CD8-positive, alpha-beta memory T cell (primary cell): ENCODE results near the gene ZFAND3. TPM values are rescaled to one million over a fixed set of nuclear protein-coding genes. Genes with fewer than 3 reads are reported as not detected.

Source experiments
- CTCF ChIA-PET: fragments of 350-600 bp; sonication (Branson Sonifier 250); formaldehyde crosslinking; loops from one replicate; lab custom pipeline; 2021; ENCODE audit warnings: antibody characterized with exemption; lab: Charles Lee
- POLR2A ChIA-PET: fragments of 350-600 bp; sonication (Branson Sonifier 250); formaldehyde crosslinking; loops from one replicate; lab custom pipeline; 2021; ENCODE audit warnings: antibody characterized with exemption; lab: Charles Lee
- DNase-seq, 5 donors: peaks; one replicate each; pipeline versions ENCODE4 v3.0.0 to v3.0.0-alpha.2; 2020 to 2022; ENCODE audit warnings: mixed read lengths in 1 of 5
- H3K27ac ChIP-seq: one replicate; pipeline ENCODE4 v1.7.0; 2013; ENCODE audit warnings: low read depth, mild to moderate bottlenecking, low read length, moderate library complexity
- H3K27me3 ChIP-seq: 2 replicates; pipeline ENCODE4 v1.7.0; 2013; ENCODE audit warnings: low read length, mild to moderate bottlenecking; ENCODE audit not compliant: insufficient read depth, poor library complexity, severe bottlenecking
- H3K36me3 ChIP-seq: 2 replicates; pipeline ENCODE4 v1.7.0; 2013; ENCODE audit warnings: mild to moderate bottlenecking, low read length, moderate library complexity; ENCODE audit not compliant: insufficient read depth
- H3K4me1 ChIP-seq: 2 replicates; pipeline ENCODE4 v1.7.0; 2013; ENCODE audit warnings: mild to moderate bottlenecking, low read length, moderate library complexity; ENCODE audit not compliant: insufficient read depth
- H3K4me3 ChIP-seq: 2 replicates; pipeline ENCODE4 v1.7.0; 2013; ENCODE audit warnings: mild to moderate bottlenecking, low read length
- H3K9me3 ChIP-seq: 2 replicates; pipeline ENCODE4 v1.7.0; 2013; ENCODE audit warnings: mild to moderate bottlenecking, low read length
- H3K27ac Mint-ChIP-seq, 8 donors: one replicate each; pipeline ENCODE4 v1.8.0; 2020 to 2021; ENCODE audit warnings: mixed read lengths in 8 of 8, mild to moderate bottlenecking in 6 of 8, inconsistent platforms in 3 of 8, moderate library complexity in 3 of 8
- H3K27me3 Mint-ChIP-seq, 2 donors: one replicate each; pipeline ENCODE4 v1.8.0; 2020 to 2021; ENCODE audit warnings: mixed read lengths in 2 of 2, mild to moderate bottlenecking in 1 of 2, moderate library complexity in 1 of 2
- H3K36me3 Mint-ChIP-seq, 3 donors: one replicate each; pipeline ENCODE4 v1.8.0; 2020 to 2021; ENCODE audit warnings: mixed read lengths in 3 of 3, inconsistent platforms in 1 of 3, mild to moderate bottlenecking in 1 of 3
- H3K4me1 Mint-ChIP-seq, 3 donors: one replicate each; pipeline ENCODE4 v1.8.0; 2020 to 2021; ENCODE audit warnings: mixed read lengths in 3 of 3, inconsistent platforms in 1 of 3, mild to moderate bottlenecking in 1 of 3
- H3K4me3 Mint-ChIP-seq, 7 donors: one replicate each; pipeline ENCODE4 v1.8.0; 2020 to 2021; ENCODE audit warnings: mixed read lengths in 7 of 7, mild to moderate bottlenecking in 6 of 7, moderate library complexity in 4 of 7, inconsistent platforms in 2 of 7
- H3K9me3 Mint-ChIP-seq, 5 donors: one replicate each; pipeline ENCODE4 v1.8.0; 2020 to 2022; ENCODE audit warnings: mixed read lengths in 5 of 5, mild to moderate bottlenecking in 3 of 5, moderate library complexity in 2 of 5, inconsistent platforms in 1 of 5
- polyA plus RNA-seq: library from polyadenylated mRNA; unstranded; fragments of 300-500 nt; fragmentation: Illumina TruSeq; gene quantifications from one replicate; pipeline ENCODE4 v1.2.3, GENCODE V29; 2021
- total RNA-seq, 2 experiments: library from RNA; stranded (reverse); gene quantifications; one replicate each; pipeline ENCODE4 v1.2.3, GENCODE V29; 2021

The ZFAND3 gene
- total and polyA plus RNA-seq, 3 experiments from 2014 or later, result 5.2 to 29.4 (median 29.1) TPM

- H3K36me3 Mint-ChIP-seq, result peaks cover 0 to 31% (median 12%) of the 10 kb centered on the region in 3 donors
- no peak overlapping the region for H3K4me3 ChIP-seq
- ChIA-PET POLR2A (no interaction called here), CTCF (no interaction called here)
- no peaks in the 10 kb centered on the region for H3K36me3 ChIP-seq
- peaks cover 0 to 3% of the 10 kb centered on the region in 2 donors for H3K27me3 Mint-ChIP-seq
- H3K27ac Mint-ChIP-seq, result peak overlapping the region in 1 of 8 donors; percentile 2
- H3K9me3 Mint-ChIP-seq, result no peaks in the 10 kb centered on the region
- no peaks in the 10 kb centered on the region for H3K27me3 ChIP-seq
- H3K27ac ChIP-seq, result no peak overlapping the region
- no peaks in the 10 kb centered on the region for H3K4me1 ChIP-seq
- H3K4me3 Mint-ChIP-seq, result no peak overlapping the region
- DNase-seq, result no peak
- no peaks in the 10 kb centered on the region for H3K9me3 ChIP-seq
- H3K4me1 Mint-ChIP-seq, result peaks cover 0 to 5% (median 2%) of the 10 kb centered on the region in 3 donors
These were observed 359.0 kb downstream of the ZFAND3 start for GRCh38 chr6:38178584-38178886.

GRCh38 chr6:38179300-38179699, 359.8 kb downstream of the ZFAND3 start:
- DNase-seq, result peak in 1 of 5 donors; percentile 23
- Histone ChIP-seq H3K4me1 (no peaks in the 10 kb centered on the region), H3K36me3 (no peaks in the 10 kb centered on the region), H3K9me3 (no peaks in the 10 kb centered on the region), H3K27ac (no peak overlapping the region), H3K4me3 (no peak overlapping the region), H3K27me3 (no peaks in the 10 kb centered on the region)
- ChIA-PET POLR2A (no interaction called here), CTCF (no interaction called here)
- Mint-ChIP-seq H3K27me3 (peaks cover 0 to 3% of the 10 kb centered on the region in 2 donors), H3K36me3 (peaks cover 0 to 30% (median 9%) of the 10 kb centered on the region in 3 donors), H3K4me3 (no peak overlapping the region), H3K4me1 (peaks cover 0 to 5% (median 2%) of the 10 kb centered on the region in 3 donors), H3K9me3 (no peaks in the 10 kb centered on the region), H3K27ac (peak overlapping the region in 2 of 8 donors; percentile 61 to 78)

GRCh38 chr6:38179794-38180430, 360.4 kb downstream of the ZFAND3 start:
- Histone ChIP-seq H3K9me3 (no peaks in the 10 kb centered on the region), H3K4me1 (no peaks in the 10 kb centered on the region), H3K36me3 (no peaks in the 10 kb centered on the region), H3K4me3 (no peak overlapping the region), H3K27ac (no peak overlapping the region), H3K27me3 (no peaks in the 10 kb centered on the region)
- Mint-ChIP-seq H3K4me3 (no peak overlapping the region), H3K9me3 (no peaks in the 10 kb centered on the region), H3K27me3 (peaks cover 0 to 1% of the 10 kb centered on the region in 2 donors), H3K4me1 (peaks cover 0 to 5% (median 2%) of the 10 kb centered on the region in 3 donors), H3K27ac (peak overlapping the region in 1 of 8 donors; percentile 44), H3K36me3 (peaks cover 0 to 25% (median 9%) of the 10 kb centered on the region in 3 donors)
- DNase-seq, result peak in 1 of 5 donors; percentile 22
- CTCF ChIA-PET, result no interaction called here
- POLR2A ChIA-PET, result no interaction called here

- Histone ChIP-seq H3K36me3 (no peaks in the 10 kb centered on the region), H3K4me3 (no peak overlapping the region), H3K27ac (no peak overlapping the region), H3K9me3 (no peaks in the 10 kb centered on the region), H3K4me1 (no peaks in the 10 kb centered on the region), H3K27me3 (no peaks in the 10 kb centered on the region)
- H3K4me1 Mint-ChIP-seq, result peaks cover 0 to 5% (median 2%) of the 10 kb centered on the region in 3 donors
- peak in 1 of 5 donors; percentile 6 for DNase-seq
- peak overlapping the region in 1 of 8 donors; percentile 30 for H3K27ac Mint-ChIP-seq
- H3K4me3 Mint-ChIP-seq, result peak overlapping the region in 1 of 7 donors; percentile 18
- H3K36me3 Mint-ChIP-seq, result peaks cover 0 to 25% (median 6%) of the 10 kb centered on the region in 3 donors
- no peaks in the 10 kb centered on the region for H3K9me3 Mint-ChIP-seq
- POLR2A ChIA-PET, result no interaction called here
- CTCF ChIA-PET, result no interaction called here
- peaks cover 0 to 1% of the 10 kb centered on the region in 2 donors for H3K27me3 Mint-ChIP-seq
These were observed 361.1 kb downstream of the ZFAND3 start for GRCh38 chr6:38180586-38180985.

- peak overlapping the region in 1 of 7 donors; percentile 27 for H3K4me3 Mint-ChIP-seq
- Histone ChIP-seq H3K4me1 (no peaks in the 10 kb centered on the region), H3K9me3 (no peaks in the 10 kb centered on the region), H3K36me3 (no peaks in the 10 kb centered on the region), H3K4me3 (no peak overlapping the region), H3K27me3 (no peaks in the 10 kb centered on the region), H3K27ac (no peak overlapping the region)
- peak overlapping the region in 1 of 8 donors; percentile 84 for H3K27ac Mint-ChIP-seq
- peaks cover 0 to 1% of the 10 kb centered on the region in 2 donors for H3K27me3 Mint-ChIP-seq
- peaks cover 0 to 5% (median 2%) of the 10 kb centered on the region in 3 donors for H3K4me1 Mint-ChIP-seq
- DNase-seq, result no peak
- ChIA-PET POLR2A (no interaction called here), CTCF (no interaction called here)
- H3K36me3 Mint-ChIP-seq, result peaks cover 0 to 23% (median 1%) of the 10 kb centered on the region in 3 donors
- H3K9me3 Mint-ChIP-seq, result no peaks in the 10 kb centered on the region
These were observed 362.9 kb downstream of the ZFAND3 start for GRCh38 chr6:38182426-38182825.

- Histone ChIP-seq H3K9me3 (no peaks in the 10 kb centered on the region), H3K27me3 (no peaks in the 10 kb centered on the region), H3K4me1 (no peaks in the 10 kb centered on the region), H3K4me3 (no peak overlapping the region), H3K36me3 (no peaks in the 10 kb centered on the region), H3K27ac (no peak overlapping the region)
- CTCF ChIA-PET, result no interaction called here
- no peak for DNase-seq
- peaks cover 0 to 3% of the 10 kb centered on the region in 2 donors for H3K27me3 Mint-ChIP-seq
- peaks cover 0 to 33% (median 7%) of the 10 kb centered on the region in 3 donors for H3K36me3 Mint-ChIP-seq
- H3K4me3 Mint-ChIP-seq, result no peak overlapping the region
- H3K27ac Mint-ChIP-seq, result peak overlapping the region in 3 of 8 donors; percentile 38 to 60 (median 52)
- H3K4me1 Mint-ChIP-seq, result peaks cover 0 to 5% (median 2%) of the 10 kb centered on the region in 3 donors
- POLR2A ChIA-PET, result no interaction called here
- H3K9me3 Mint-ChIP-seq, result no peaks in the 10 kb centered on the region
These were observed 364.5 kb downstream of the ZFAND3 start for GRCh38 chr6:38183856-38184584.

GRCh38 chr6:38184585-38185080, 365.1 kb downstream of the ZFAND3 start:
- no peak overlapping the region for H3K27ac Mint-ChIP-seq
- no peaks in the 10 kb centered on the region for H3K9me3 Mint-ChIP-seq
- peaks cover 0 to 36% (median 8%) of the 10 kb centered on the region in 3 donors for H3K36me3 Mint-ChIP-seq
- H3K4me1 Mint-ChIP-seq, result peaks cover 0 to 2% (median 0%) of the 10 kb centered on the region in 3 donors
- peaks cover 0 to 3% of the 10 kb centered on the region in 2 donors for H3K27me3 Mint-ChIP-seq
- Histone ChIP-seq H3K36me3 (no peaks in the 10 kb centered on the region), H3K27me3 (no peaks in the 10 kb centered on the region), H3K4me1 (no peaks in the 10 kb centered on the region), H3K4me3 (no peak overlapping the region), H3K27ac (no peak overlapping the region), H3K9me3 (no peaks in the 10 kb centered on the region)
- POLR2A ChIA-PET, result no interaction called here
- peak overlapping the region in 1 of 7 donors; percentile 61 for H3K4me3 Mint-ChIP-seq
- DNase-seq, result no peak
- CTCF ChIA-PET, result no interaction called here

- Histone ChIP-seq H3K27me3 (no peaks in the 10 kb centered on the region), H3K4me1 (no peaks in the 10 kb centered on the region), H3K36me3 (no peaks in the 10 kb centered on the region), H3K4me3 (no peak overlapping the region), H3K27ac (no peak overlapping the region), H3K9me3 (no peaks in the 10 kb centered on the region)
- no peak for DNase-seq
- Mint-ChIP-seq H3K27me3 (peaks cover 0 to 3% of the 10 kb centered on the region in 2 donors), H3K4me1 (peaks cover 0 to 2% (median 0%) of the 10 kb centered on the region in 3 donors), H3K27ac (no peak overlapping the region), H3K9me3 (no peaks in the 10 kb centered on the region), H3K36me3 (peaks cover 0 to 36% (median 8%) of the 10 kb centered on the region in 3 donors), H3K4me3 (no peak overlapping the region)
- ChIA-PET POLR2A (no interaction called here), CTCF (no interaction called here)
These were observed 365.7 kb downstream of the ZFAND3 start for GRCh38 chr6:38185244-38185643.
